OCI-LY7 (cell line): ENCODE results near the gene LACC1.

Experiments used
- EZH2phosphoT487 ChIP-seq: fragments of 200-600 bp; sonication (generic); IDR thresholded peaks from 2 replicates; pipeline ENCODE4 v1.6.1; 2018; ENCODE audit warnings: low read depth, borderline replicate concordance, mild to moderate bottlenecking, mixed run types, antibody characterized with exemption, low read length, moderate library complexity, mixed read lengths
- TF ChIP-seq, protein P1 (sequence below): fragments of 200-600 bp; sonication (generic); conservative IDR thresholded peaks from 2 replicates; pipeline ENCODE4 v1.5.1; 2014; ENCODE audit warnings: mild to moderate bottlenecking, antibody characterized with exemption, low read length, moderate library complexity, mixed read lengths

DNA sequence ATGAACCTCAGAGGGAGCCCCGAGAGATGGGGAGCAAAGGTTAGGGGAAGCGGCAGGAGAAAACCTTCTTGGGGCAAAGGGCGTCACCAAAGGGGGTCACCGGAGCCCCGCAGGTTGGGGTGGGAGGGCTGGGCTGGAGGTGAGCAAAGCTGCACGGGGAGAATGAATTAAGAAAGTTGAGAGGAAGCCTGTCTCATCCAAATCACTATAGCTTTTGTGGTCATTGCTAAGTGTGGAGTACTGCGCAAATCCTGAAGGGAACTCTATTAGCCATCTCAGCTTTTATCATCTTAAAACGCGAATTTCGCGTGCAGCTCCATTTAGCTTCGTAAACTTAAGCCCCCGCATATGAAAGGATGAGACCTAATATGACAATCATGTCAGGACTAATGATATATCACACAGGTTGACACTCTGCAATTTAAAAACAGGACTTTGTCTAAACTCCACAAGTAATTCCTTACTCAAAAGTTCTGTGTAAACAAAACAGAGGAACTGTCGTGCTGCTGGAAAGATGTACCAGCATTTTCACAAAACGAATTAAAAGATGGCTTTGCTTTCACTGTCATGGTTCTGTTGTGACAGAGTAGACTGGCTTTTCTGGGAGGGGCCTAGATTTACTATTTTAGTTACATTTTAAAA, 631 bp downstream of the LACC1 start:
- TF ChIP-seq, protein P1, sequence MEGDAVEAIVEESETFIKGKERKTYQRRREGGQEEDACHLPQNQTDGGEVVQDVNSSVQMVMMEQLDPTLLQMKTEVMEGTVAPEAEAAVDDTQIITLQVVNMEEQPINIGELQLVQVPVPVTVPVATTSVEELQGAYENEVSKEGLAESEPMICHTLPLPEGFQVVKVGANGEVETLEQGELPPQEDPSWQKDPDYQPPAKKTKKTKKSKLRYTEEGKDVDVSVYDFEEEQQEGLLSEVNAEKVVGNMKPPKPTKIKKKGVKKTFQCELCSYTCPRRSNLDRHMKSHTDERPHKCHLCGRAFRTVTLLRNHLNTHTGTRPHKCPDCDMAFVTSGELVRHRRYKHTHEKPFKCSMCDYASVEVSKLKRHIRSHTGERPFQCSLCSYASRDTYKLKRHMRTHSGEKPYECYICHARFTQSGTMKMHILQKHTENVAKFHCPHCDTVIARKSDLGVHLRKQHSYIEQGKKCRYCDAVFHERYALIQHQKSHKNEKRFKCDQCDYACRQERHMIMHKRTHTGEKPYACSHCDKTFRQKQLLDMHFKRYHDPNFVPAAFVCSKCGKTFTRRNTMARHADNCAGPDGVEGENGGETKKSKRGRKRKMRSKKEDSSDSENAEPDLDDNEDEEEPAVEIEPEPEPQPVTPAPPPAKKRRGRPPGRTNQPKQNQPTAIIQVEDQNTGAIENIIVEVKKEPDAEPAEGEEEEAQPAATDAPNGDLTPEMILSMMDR: no peak
- TF ChIP-seq EZH2phosphoT487: no peak
